ENCODE measurements around the gene CCZ1.
"Not testable (repeated sequence)": the region's sequence is repeated elsewhere in the genome, so short reads cannot be mapped to it uniquely, and the experiment has no call there.

GRCh38 chr7:5888021-5888420 is 10.5 kb upstream of the CCZ1 start:
- not testable (repeated sequence) for TF ChIP-seq CTCF (IDR thresholded peaks at IDR 0.05 in 2 of 3, conservative IDR thresholded peaks at IDR 0.05 in 1 of 3; ENCODE audit: control insufficient read depth in 2 of 3, extremely low read depth in 1 of 3, insufficient read depth in 1 of 3, low read depth in 3 of 3, low read length in 3 of 3); POLR2A (IDR thresholded peaks at IDR 0.05; ENCODE audit: low read depth, low read length); CBFB (IDR thresholded peaks at IDR 0.05; ENCODE audit: low read depth); NBN (IDR thresholded peaks at IDR 0.05); USF2 (IDR thresholded peaks at IDR 0.05; ENCODE audit: borderline replicate concordance, low read depth, low read length)

Measured in GM12878 (cell line).